SKM-1 (cell line): ENCODE measurements around the gene ENTPD8.
A peak's percentile ranks its signal among the peaks of the same experiment; 100 is the strongest.

ENCODE experiments used
- DNase-seq: peaks from one replicate; lab custom pipeline; 2025; ENCODE audit not compliant: unreplicated experiment; lab: John Stamatoyannopoulos, UW

Gene ENTPD8

GRCh38 chr9:137431416-137431931 lies 9.7 kb downstream of the ENTPD8 start:
- DNase-seq: no peak

DNA sequence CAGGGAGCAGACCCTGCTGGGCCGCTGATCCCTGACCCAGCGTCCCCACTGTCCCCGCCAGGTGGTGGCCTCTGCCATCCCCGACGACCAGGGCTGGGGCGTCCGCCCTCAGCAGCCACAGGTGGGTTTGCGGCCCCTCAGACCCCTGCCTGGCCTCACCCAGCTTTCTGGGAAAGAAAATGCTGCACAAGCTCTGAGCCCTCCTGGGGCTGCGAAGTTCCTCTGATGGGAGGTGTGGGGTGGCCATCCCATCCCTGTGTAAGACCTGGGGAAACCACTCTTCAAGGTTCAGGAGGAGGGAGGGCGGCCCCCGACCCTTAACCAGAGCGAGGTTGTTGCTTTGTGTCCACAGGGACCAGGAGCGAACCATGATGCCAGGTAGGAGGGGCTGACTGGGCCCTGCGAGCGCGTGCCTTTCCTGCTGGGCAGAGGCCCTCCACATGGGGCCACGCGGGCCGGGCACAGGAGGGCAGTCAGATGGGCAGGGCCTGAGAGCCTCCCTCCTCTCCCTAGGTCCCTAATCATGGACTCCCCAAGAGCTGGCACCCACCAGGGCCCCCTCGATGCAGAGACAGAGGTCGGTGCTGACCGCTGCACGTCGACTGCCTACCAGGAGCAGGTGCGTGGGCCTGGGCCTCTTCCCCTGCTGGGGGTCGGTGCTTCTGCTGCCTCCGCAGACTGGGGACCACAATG lies 10.3 kb downstream of the ENTPD8 start:
- no peak for DNase-seq

DNA sequence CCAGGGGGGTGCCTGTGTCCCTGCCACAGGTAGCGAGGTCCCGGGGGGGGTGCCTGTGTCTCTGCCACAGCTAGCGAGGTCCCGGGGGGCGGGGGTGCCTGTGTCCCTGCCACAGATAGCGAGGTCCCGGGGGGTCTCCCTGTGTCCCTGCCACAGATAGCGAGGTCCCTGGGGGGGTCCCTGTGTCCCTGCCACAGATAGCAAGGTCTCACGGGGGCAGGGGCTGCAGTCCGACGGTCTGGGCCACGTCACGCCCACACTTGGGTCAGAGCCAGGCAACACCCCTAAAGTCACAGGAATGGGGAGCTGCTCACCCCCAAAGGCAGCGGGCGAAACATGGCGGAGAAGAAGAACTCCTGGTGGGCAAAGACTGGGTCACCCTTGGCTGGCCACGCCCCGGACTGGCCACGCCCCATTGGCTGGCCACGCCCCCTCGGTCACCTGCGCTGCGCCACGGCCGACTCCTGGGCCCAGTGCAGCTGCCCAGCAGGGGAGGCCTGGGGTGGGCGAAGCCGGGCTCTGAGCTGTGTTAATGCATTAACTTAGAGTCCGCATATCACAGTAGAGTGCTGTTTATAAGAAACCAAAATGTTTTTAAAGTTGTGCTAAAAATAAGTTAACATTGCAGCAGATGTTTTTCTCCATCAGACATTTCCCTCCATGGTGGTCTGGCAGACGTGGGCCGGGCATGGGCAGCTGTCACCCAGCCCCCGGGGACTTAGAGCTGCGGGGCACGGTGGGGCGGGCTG lies 11.0 kb downstream of the ENTPD8 start:
- DNase-seq: no peak

DNA sequence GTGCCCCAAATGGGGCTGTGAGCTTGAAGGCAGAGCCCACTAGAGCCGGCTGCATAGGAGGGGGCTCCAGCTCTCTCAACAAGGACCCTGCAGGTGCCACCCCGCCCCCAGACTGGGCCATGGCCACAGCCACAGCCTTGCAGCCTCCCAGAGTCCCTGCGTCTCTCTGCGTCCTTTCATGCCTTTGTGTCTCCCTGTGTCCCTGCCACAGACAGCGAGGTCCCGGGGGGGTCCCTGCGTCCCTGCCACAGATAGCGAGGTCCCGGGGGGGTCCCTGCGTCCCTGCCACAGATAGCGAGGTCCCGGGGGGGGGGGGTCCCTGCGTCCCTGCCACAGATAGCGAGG lies 11.6 kb downstream of the ENTPD8 start:
- DNase-seq: no peak

GRCh38 chr9:137428841-137429545 lies 12.2 kb downstream of the ENTPD8 start:
- DNase-seq: no peak

DNA sequence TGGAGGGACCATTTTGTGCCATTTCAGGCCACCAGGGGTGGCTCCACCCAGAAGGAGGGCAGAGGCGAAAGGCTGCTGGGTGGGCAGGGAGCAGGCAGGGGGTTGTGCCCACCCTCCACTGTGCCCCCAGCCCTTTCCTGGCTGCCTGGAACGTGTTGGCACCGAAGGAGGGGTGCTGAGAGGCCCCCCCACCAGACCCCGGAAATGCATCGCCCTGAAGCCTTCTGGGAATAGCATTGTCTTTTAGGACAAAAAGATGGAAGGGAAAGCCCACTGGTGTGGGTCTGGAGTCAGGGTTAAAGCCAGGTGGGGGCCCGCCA lies 12.9 kb downstream of the ENTPD8 start:
- no peak for DNase-seq

GRCh38 chr9:137427454-137428310 lies 13.5 kb downstream of the ENTPD8 start:
- no peak for DNase-seq

DNA sequence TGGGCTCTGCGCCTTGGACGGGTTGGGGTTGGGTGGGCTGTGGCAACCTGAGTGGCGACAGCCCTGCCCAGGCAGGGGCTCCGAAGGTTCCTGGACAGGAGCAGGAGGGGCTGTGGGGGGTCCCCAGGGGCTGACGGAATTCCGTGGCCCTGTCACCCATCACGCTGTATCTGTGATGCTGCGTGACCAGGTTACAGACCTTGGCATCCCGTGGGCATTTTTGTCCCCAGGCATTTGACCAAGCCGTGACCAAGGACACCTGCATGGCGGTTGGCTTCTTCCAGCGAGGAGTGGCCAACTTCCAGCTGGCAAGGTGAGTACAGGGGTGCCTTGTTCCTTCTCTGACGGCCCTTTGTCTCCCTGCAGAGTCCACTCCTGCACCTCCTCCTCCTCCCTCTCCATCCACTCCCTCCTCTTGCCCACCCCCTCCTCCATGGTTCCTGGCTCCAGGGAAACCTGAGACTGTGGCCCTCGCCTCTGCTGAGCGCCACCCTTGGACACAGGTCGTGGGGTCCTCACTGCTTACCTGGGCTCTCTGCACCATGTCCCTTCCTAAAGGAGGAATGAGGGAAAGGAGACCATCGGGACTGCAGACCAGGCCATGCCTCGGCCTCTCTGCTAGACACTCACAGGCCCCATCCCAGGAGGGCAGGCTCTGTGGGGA lies 15.0 kb downstream of the ENTPD8 start:
- no peak for DNase-seq

GRCh38 chr9:137423514-137424291 lies 17.5 kb downstream of the ENTPD8 start:
- no peak for DNase-seq

- peak; percentile 73 for DNase-seq
These were observed 18.3 kb downstream of the ENTPD8 start, which contains the start of the genes EXD3 and NOXA1 for GRCh38 chr9:137422604-137423513. EXD3 (minus strand) TSS chr9:137423162; CDS start chr9:137395357, 27,805 bp downstream. NOXA1 (plus strand) TSS chr9:137423393; CDS start chr9:137423530, 137 bp downstream.

DNA sequence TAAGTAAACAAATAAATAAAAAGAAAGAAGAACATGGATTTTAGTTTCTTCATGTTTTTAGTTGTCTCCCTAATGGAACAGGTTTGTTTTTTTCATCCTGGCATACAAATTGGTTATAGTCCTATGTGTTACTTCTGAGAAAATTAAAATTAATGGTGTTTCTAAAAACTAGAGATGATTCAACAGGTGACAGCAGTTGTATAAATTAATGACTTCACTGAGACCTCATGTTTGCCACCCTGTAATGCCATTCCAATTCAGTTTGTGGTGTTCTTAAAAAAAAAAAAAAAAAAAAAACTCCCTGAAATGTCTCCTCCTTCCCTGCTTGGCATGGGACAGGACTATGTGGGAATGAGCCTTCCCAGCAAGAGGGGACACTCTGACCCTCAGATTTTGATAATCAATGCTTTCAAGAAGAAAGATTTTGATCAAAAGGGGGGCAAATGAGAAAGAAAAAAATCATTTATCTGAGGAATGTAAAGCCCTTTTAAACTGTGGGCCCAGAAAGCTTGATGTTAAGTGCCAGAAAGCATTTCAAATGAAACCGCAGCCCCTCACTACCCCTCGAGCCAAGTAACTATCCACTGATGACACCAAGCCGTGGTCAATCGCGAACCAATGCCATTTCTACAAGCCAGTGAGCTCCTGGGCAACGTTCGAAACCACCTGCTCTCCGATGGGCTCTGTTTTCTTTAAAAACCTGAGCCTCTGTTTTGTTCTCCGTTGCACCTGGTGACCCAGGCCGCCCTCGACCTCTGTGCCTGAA lies 19.1 kb downstream of the ENTPD8 start:
- no peak for DNase-seq

DNA sequence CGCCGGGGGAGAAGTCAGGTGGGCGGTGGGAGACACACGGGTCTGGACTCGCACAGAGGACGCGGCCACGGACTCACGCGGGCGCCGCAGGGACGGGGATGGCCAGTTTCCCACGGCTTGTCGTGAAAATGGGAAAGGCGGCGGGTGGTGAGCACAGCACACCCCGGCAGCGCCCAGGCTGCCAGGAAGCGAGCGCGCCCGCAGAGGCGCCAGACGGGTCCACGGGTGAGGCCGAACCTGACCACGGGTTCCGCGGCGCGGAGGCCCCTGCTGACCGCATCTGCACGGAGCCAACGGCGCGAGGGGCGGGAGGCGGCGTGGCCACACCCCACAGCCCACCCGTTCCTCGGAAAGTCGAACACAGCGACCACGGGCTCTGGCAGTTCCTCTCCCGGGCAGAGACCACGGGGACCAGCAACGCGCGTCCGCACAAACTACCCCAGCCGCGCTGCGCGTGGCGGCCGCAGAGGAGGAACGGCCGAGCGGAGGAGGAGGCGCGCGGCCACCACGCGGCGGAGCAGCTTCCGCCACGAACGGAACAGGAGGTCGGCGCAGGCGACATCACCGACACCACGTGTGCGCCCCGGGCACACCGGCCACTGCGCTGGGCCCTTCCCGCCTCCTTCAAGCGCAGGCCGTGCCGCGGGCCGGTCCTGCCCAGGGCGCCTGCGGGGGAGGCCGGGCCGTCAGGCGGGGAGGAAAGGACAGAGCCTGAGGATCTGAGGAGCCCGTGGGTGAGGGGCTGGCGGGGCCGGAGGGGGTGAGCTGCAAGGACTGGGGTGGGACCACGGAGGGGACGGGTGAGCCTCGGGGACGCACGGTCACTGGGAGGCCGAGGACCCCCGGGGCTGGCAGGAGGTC lies 23.8 kb downstream of the ENTPD8 start:
- DNase-seq: no peak

DNA sequence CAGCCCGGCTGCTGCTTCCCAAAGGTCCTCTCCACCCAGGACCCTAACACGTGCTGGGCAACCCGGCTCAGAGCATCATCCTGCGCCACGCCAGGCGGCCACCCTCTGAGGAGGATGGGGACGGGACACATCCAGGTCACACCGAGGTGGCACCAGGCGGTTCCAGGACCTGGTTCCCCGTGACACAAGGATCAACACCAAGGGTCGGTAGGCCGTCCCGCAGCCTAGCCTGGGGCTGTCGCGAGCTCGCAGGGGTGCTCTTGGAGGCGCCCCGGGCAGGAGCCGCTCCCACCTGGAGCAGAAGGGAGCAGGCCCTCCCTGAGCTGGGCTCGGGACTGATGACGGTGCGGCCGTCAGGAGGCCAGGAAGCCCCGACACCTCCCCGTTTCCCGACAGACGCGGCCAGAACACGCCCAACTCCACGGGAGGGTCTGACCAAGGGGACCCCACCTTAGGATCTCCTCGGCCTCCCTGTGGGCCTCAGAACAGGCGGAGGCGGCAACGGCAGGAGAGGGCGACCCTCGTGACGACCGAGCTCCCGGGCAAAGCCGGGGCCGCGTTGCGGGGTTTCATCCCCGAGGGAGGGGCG lies 24.5 kb downstream of the ENTPD8 start:
- DNase-seq: no peak

- DNase-seq: no peak
These were observed 25.1 kb downstream of the ENTPD8 start for GRCh38 chr9:137416006-137416562.

- DNase-seq: no peak
These were observed 25.7 kb downstream of the ENTPD8 start for GRCh38 chr9:137415451-137415850.

- no peak for DNase-seq
These were observed 28.7 kb downstream of the ENTPD8 start for GRCh38 chr9:137412431-137412830.
